Stimulated activated CD4-positive, alpha-beta T cell treated with anti-CD3 and anti-CD28 coated beads, Interleukin-4, amount 100 ng/mL, for 48 hours (primary cell): ENCODE data around the gene AMPH.
"Not testable (repeated sequence)": the region's sequence is repeated elsewhere in the genome, so short reads cannot be mapped to it uniquely, and the experiment has no call there.

ENCODE experiments used
- DNase-seq, 2 donors: peaks; one replicate each; pipeline ENCODE4 v3.0.0-alpha.2; 2020; ENCODE audit warnings: low read depth in 2 of 2

The AMPH gene

GRCh38 chr7:38396852-38397251, 234.3 kb downstream of the AMPH start:
- DNase-seq, result no peak

- DNase-seq, result not testable (repeated sequence)
These were observed 235.1 kb downstream of the AMPH start for GRCh38 chr7:38395921-38396552.

GRCh38 chr7:38394660-38395059, 236.5 kb downstream of the AMPH start:
- DNase-seq, result no peak

GRCh38 chr7:38393874-38394273, 237.3 kb downstream of the AMPH start:
- DNase-seq, result no peak

- DNase-seq, result no peak
These were observed 239.4 kb downstream of the AMPH start for GRCh38 chr7:38391751-38392150.

- DNase-seq, result no peak
These were observed 245.5 kb downstream of the AMPH start for GRCh38 chr7:38385682-38386081.

GRCh38 chr7:38383281-38383680, 247.9 kb downstream of the AMPH start:
- no peak for DNase-seq

- no peak for DNase-seq
These were observed 248.5 kb downstream of the AMPH start for GRCh38 chr7:38382684-38383083.

- no peak for DNase-seq
These were observed 255.7 kb downstream of the AMPH start for GRCh38 chr7:38375453-38375852.

- DNase-seq, result peak in 1 of 2 donors; percentile 46
These were observed 256.7 kb downstream of the AMPH start for GRCh38 chr7:38374507-38374906.

GRCh38 chr7:38373155-38373554, 258.0 kb downstream of the AMPH start:
- DNase-seq, result no peak

GRCh38 chr7:38372290-38372689, 258.9 kb downstream of the AMPH start:
- no peak for DNase-seq

GRCh38 chr7:38369816-38370493, 261.2 kb downstream of the AMPH start:
- DNase-seq, result peak; percentile 64 to 79

GRCh38 chr7:38368191-38368605, 263.0 kb downstream of the AMPH start:
- DNase-seq, result peak; percentile 59 to 75

GRCh38 chr7:38367301-38367890, 263.8 kb downstream of the AMPH start:
- DNase-seq, result no peak

GRCh38 chr7:38363379-38363778, 267.8 kb downstream of the AMPH start:
- DNase-seq, result peak; percentile 58 to 70

GRCh38 chr7:38362611-38363237, 268.4 kb downstream of the AMPH start:
- not testable (repeated sequence) for DNase-seq

GRCh38 chr7:38360776-38361175, 270.4 kb downstream of the AMPH start:
- DNase-seq, result no peak

GRCh38 chr7:38359071-38359601, 272.0 kb downstream of the AMPH start:
- DNase-seq, result peak; percentile 73 to 75

GRCh38 chr7:38358273-38358831, 272.8 kb downstream of the AMPH start:
- not testable (repeated sequence) for DNase-seq

- peak; percentile 50 to 58 for DNase-seq
These were observed 276.8 kb downstream of the AMPH start for GRCh38 chr7:38354271-38354851.
